Activated CD4-positive, CD25-positive, alpha-beta regulatory T cell treated with anti-CD3 and anti-CD28 coated beads, Interleukin-2, amount 50 U/mL, for 72 hours (primary cell): Measurements from ENCODE around the gene ADGRV1.
"Not testable (repeated sequence)": the region's sequence is repeated elsewhere in the genome, so short reads cannot be mapped to it uniquely, and the experiment has no call there.

Source experiments
- DNase-seq: peaks from one replicate; pipeline ENCODE4 v3.0.0; 2021

ADGRV1 gene

DNA sequence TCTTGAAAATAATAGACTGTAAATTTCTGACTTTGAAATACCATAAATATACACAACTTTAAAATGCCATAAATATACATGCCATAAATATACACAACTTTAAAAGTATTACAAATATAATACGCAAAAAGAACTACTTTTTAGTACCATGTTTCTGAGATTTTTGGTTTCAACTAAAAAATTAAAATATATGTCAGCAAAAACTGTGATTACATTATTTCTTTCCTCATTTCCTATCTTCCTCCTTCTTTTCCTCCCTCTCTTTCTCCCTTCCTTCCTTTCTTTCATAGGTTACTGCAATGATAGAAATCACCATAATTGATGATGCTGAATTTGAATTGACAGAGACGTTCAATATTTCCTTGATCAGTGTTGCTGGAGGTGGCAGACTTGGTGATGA, 200.5 kb downstream of the ADGRV1 start:
- no peak for DNase-seq

DNA sequence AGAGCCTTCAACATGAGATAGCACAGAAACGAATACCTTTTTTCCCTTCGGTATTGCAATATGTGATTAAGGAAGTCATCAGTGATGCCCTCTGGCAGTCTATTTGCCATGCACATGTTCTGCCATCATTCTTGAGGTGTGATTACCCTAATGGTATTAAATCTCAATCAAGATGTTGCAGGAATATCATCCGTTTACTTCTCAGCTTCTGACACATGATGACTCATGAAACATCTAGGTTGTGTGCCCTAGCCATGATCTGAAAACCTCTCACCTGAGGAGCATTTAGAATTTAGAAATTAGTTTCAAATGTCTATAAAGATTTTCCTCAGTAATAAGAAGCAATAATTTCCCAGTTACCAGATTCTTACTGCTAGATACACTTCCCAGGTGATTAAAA, 209.1 kb downstream of the ADGRV1 start:
- DNase-seq: no peak

DNA sequence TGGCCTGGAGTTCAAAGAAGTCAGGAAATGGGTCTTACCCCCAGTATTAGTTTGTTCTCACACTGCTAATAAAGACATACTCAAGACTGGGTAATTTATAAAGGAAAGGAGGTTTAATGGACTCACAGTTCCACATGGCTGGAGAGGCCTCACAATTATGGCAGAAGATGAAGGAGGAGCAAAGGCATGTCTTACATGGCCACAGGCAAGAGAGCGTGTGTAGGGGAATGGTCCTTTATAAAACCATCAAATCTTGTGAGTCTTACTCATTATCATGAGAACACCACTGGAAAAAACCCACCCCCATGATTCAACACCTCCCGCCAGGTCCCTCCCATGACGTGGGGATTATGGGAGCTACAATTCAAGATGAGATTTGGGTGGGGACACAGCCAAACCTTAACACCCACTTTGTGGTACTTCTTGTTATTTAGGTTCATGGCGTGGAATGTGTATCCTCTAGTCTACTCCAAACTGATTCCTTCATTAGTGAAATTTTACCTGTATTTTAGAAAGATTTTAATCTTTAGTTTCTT, 211.5 kb downstream of the ADGRV1 start:
- DNase-seq: not testable (repeated sequence)

DNA sequence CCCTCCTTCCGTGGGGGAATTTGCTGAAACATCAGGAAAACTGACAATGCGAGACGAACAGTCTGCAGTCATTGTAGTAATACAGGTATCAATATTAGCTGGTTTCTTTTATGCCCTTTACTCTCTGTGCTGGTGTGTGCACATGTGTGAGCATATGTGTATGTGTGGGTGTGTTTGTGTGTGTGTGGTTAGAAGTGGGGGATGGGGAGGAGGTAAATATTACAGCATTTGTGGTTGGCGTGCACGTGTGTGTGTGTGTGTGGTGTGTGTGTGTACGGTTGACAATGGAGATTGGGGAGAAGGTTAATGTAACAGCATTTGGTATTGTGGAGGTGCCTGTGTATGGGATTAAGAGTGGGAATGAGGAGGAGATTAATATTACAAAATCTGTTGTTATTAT, 219.4 kb downstream of the ADGRV1 start:
- no peak for DNase-seq

DNA sequence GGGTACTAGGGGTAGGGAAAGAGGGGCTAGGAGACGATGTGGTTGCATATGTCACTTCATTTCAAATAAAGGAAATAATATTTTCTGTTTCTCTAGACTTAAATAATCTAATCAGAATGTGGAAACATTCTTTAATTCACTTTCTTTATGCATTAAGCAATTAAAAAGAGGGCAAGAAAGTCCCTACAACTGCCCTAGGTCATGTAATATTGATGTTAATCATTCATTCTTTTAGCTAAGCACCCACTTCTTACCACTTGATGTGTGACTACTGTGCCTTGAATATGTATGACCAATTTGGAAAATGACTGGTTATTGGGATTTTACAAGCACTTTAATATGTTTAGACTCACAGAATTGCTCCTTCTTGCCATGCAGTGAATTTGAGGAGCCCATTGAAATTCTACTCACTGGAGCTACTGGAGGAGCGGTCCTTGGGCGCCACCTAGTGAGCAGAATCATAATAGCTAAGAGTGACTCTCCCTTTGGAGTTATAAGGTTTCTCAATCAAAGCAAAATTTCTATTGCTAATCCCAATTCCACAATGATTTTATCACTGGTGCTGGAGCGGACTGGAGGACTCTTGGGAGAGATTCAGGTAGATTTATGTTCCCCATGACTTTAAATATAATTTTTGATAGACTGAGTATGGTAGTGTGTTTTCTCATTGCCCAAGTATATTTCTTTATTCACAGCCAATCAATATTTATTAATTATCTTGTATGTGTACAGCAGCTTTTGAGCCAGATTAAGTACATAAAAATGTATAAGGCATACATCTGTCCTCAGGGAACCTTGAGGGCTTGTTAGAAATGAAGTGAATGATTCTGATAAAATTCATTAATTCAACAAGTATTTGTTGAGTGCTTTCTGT, 225.1 kb downstream of the ADGRV1 start:
- DNase-seq: peak; percentile 68

DNA sequence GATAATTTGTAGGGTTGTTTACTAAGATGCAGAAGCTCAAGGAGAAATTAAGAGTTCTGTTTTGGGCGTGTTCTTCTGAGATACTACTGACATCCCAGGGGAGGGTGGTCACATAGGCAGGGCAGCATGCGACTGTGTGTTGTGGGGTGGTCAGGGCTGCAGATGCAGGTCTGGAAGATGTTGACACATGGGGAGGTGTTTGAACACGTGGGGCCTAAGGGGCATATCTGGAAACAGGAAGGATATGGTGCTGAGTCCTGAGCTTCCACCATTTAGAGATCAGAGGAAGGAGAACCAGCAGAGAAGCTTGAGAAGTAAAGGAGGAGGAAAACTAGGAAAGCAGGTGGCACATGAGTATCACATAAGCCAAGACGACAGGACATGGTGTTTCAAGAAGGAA, 228.2 kb downstream of the ADGRV1 start:
- DNase-seq: no peak

DNA sequence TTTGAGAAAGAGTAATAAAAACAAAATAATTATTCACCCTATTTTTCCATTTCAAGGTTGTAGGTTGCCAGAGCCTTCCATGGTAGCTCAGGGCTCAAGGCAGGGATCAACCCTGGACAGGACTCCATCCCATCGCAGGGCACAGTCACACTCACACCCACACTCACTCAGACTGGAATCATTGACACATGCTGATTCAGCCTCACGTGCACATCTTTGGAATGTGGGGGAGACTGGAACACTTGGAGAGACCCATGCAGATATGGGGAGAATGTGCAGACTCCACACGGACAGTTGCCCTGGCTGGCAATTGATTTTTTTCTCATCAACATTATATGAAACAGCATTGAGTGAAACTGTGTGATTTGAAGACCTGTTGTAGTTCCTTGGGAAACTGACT, 234.1 kb downstream of the ADGRV1 start:
- DNase-seq: no peak

DNA sequence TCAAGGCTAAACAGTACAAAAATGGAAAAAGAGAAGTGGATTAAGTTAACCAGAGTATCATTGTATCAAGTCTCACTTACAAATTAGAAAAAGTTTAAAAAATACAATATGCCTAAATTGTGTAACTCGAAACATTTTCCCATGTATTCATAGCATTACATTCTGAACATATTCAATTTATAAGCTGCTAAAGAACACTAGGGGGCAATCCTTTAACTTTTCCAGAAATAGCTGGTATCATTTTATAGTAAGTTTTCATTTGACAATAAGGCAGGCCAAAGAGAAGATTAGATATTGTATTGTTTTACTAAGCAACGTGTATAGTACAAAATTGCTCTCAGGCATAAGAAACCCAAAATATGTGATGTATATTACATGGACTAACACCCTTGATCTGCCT, 234.6 kb downstream of the ADGRV1 start:
- no peak for DNase-seq

DNA sequence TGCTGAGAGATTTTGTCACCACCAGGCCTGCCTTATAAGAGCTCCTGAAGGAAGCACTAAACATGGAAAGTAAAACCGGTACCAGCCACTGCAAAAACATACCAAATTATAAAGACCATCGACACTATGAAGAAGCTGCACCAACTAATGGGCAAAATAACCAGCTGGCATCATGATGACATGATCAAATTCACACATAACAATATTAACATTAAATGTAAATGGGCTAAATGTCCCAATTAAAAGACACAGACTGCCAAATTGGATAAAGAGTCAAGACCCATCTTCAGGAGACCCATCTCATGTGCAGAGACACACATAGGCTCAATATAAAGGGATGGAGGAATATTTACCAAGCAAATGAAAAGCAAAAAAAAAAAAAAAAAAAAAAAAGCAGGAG, 238.3 kb downstream of the ADGRV1 start:
- not testable (repeated sequence) for DNase-seq

DNA sequence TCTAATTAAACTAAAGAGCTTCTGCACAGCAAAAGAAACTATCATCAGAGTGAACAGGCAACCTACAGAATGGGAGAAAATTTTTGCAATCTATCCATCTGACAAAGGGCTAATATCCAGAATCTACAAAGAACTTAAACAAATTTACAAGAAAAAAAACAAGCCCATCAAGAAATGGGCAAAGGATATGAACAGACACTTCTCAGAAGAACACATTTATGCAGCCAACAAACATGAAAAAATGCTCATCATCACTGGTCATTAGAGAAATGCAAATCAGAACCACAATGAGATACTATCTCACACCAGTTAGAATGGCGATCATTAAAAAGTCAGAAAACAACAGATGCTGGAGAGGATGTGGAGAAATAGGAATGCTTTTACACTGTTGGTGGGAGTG, 241.5 kb downstream of the ADGRV1 start:
- DNase-seq: not testable (repeated sequence)

DNA sequence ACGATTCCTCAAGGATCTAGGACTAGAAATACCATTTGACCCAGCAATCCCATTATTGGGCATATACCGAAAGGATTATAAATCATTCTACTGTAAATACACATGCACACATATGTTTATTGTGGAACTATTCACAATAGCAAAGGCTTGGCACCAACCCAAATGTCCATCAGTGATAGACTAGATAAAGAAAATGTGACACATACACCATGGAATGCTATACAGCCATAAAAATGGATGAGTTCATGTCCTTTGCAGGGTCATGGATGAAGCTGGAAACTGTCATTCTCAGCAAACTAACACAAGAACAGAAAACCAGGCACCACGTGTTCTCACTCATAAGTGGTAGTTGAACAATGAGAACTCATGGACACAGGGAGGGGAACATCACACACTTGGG, 241.9 kb downstream of the ADGRV1 start:
- not testable (repeated sequence) for DNase-seq

DNA sequence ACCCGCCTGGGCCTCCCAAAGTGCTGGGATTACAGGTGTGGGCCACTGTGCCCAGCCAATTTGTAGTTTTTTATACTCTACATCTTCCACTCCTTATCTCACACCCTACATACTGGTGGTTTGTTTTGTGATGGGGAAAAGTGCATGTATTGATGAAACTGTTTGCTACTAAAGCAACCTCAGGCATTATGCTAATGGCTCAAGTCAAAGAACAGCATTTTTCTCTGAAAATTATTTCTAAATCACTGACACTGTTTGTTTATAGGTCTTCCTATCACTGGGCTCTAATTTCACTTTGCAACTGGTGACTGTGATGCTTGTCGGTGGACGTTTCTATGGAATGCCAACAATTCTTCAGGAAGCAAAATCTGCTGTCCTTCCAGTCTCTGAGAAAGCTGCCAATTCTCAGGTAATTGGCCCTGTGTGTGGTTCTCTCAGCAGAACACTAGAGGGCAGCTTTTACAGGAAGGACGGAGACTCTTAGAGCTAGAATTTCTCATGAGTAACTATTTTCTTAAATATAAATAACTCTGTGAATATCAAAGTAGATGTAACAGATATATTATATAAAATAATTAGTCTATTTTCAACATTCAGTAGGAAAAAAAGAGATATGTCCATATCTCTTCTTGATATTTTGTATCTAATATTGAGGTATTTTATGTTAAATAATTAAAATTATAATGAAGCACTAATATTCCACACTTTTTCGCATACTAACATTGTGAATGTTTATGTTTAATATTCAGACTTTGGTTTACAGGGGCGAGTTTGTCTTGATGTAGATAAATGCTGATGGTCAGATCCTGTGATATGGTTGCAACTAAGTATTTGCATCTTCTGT, 244.1 kb downstream of the ADGRV1 start:
- no peak for DNase-seq

DNA sequence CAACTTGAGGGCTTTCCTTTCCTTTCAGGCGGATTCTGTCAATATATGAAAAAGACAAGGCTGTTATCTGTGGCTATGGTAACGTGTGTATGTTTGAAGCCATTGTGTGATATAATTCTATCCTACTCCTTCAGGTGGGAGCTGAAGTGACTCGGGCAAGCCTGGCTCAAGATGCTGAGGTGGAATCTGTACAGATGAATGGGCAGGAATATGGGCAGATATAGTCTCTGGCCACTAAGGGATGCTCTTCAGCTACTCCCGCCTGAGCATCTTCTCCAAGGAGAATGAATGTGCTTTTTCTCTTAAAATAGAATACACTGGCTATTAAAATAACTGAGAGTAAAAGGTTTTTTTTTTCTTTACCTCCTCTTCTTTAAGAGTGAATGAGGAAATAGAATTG, 244.8 kb downstream of the ADGRV1 start:
- no peak for DNase-seq

DNA sequence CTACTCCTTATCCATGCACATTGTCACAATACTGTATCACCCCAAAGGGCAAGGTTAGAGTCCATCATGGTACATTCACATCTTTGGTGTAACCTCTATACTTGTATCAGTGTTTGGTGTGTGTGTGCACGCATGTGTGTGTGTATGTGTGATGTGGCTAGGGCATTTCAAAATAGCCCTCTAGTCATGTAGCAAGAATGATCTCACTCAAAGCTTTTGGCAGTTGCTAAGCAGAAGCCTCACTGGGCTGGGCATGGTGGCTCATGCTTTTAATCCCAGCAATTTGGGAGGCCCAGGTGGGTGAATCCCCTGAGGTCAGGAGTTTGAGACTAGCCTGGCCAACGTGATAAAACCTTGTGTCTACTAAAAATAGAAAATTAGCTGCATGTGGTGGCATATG, 245.3 kb downstream of the ADGRV1 start:
- no peak for DNase-seq

DNA sequence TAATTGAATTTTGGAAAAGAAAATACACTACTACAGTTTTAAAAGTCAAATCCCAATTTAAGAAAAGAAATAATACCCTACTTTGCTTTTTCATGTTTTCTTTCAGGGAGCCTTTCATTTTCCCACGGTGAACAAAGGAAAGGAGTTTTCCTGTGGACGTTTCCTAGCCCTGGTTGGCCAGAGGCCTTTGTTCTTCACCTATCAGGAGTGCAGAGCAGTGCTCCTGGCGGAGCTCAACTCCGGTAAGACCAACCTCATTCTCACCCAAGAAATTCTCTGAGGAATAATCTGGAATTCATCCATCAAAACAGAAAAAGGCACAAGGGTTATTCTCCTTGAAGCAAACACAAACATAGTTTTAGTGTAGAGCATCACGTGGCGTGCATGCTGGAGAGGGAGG, 248.9 kb downstream of the ADGRV1 start:
- DNase-seq: no peak

DNA sequence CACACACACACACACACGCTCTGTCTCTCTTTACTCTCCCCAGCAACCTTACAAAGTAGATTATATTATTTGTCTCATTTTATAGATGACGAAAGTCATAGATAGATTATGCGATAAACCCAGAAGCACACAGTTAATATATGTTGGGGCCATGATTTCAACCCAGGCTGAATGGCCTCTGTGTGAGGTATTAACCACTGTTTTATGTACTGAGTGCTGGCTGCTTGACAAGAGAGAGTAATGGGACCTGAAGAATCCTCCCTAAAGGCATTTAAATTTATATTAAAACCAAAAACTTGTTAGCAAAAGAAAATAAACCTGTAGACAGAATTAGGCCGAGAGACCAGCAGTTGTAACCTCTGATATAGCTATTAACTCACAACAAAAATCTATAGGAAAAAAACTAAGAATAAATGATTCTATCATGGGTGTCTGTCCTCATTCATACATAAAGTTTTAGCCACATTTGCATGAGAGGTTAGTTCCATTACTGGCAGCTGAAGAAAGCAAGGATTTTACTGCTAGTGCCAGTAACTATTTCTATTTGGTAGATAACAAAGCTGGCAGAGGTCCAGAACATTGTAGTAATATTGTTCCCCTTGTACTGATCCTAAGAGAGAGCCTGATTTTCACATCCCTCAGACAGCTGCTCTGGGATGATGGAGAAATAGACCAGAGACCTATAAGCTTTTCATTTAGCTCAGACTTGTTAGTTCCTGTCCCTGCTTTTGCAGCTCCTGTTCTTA, 250.9 kb downstream of the ADGRV1 start:
- no peak for DNase-seq

DNA sequence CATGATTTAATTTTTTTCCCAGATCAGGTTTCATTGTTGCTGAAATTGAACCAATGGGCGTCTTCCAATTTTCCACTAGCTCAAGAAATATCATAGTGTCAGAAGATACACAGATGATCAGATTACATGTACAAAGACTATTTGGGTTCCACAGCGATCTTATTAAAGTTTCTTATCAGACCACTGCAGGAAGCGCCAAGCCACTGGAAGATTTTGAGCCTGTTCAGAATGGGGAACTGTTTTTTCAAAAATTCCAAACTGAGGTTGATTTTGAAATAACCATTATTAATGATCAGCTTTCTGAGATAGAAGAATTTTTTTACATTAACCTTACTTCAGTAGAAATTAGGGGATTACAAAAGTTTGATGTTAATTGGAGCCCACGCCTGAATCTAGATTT, 251.6 kb downstream of the ADGRV1 start:
- no peak for DNase-seq

DNA sequence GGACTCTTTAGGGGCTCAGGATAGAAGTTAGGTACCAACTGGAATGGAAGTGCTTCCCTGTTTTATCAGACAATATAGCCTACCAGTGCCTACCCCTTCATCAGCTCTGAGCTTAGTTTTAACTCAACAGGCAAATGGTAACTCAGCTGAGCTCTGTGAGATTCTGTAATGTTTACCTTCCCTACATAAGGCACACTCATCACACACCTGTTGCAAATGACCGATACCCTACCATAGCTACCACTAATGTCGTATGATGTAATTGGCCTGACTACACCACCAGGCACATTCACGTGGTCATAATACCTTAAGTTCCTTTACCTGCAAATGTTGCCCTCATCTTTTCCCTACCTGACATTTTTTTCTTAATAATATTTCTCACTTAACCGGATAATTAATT, 254.8 kb downstream of the ADGRV1 start:
- DNase-seq: no peak

DNA sequence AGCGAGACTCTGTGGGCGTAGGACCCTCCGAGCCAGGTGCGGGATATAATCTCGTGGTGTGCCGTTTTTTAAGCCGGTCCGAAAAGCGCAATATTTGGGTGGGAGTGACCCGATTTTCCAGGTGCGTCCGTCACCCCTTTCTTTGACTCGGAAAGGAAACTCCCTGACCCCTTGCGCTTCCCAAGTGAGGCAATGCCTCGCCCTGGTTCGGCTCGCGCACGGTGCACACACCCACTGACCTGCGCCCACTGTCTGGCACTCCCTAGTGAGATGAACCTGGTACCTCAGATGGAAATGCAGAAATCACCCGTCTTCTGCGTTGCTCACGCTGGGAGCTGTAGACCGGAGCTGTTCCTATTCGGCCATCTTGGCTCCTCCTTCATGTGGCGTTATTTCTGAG, 263.5 kb downstream of the ADGRV1 start:
- DNase-seq: not testable (repeated sequence)

DNA sequence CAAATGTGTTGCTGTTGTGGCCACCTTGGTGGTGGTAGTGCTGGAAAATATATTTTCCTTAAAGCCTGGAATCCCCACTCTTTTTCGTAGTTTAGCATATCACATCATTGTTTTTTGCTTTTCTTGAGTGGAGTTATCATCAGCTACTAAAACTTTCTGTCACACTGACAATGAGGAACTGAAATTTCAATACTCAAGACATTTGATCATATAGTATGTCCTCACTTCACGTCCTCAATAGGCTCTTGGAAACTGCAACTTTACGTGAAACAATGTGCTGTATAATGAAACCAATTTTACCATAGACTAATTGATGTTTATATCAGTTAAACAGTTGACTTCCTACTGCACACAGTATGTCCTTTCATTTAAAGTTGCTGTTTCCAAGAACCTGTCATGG, 265.8 kb downstream of the ADGRV1 start:
- no peak for DNase-seq

DNA sequence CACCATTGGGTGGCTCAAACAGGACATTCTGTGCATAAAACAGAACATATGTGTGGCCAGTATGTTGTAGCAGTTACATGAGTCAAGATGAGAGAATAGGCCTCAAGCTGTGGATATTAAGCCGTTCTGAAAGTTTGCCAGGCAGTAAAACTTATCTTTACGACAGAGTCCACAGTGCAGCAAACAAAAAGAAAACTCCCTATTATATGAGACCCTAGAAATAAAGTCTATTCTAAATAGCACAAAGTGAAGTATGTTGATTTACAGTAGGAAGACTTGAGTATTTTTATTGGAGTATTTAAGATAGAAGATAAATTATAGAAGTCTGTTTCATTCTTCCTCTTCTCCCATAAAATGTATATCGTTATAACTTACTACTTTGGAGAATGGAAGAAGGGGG, 271.5 kb downstream of the ADGRV1 start:
- DNase-seq: no peak

DNA sequence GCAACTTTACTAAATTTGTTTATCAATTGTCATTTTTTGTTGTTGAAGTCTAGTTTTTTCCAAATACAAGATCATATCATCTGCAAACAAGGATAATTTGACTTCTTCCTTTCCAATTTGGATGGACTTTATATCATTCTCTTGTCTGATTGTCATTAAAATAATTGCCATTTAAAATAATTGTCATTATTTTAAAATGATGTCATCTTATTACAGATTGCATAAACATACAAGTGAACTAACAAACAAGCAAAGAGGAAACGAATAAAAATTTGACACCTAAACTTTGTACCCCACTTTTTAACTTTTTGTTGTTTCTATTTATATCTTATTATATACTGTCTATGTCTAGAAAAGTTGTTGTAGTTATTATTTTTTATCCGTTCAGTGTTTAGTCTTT, 275.2 kb downstream of the ADGRV1 start:
- no peak for DNase-seq

DNA sequence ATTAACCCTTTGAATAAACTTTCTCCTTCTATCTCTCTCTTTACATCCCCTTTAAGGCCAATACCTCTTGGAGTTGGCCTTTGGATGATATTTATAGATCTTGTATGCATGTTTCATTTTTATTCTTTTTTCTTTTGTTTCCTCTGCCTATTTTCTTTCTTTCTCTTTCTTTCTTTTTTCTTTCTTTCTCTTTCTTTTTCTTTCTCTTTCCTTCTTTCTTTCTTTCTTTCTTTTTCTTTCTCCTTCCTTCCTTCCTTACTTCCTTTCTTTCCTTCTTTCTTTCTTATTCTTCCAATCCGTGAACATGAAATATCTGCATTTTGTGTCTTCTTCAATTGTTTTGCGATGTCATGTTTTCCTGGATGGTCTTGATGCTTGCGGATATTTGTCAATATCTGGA, 276.1 kb downstream of the ADGRV1 start:
- no peak for DNase-seq
